Heart right ventricle (tissue), 16 donors: Measurements from ENCODE around the gene CLIC3. TPM values are rescaled to one million over a fixed set of nuclear protein-coding genes. Genes with fewer than 3 reads are reported as not detected.

ENCODE experiments used
- ATAC-seq, 8 donors: fragments of 200-7000 bp; cut with Tn5 transposase; one replicate each; pipeline ENCODE4 v1.9.1; 2020; ENCODE audit warnings: mild to moderate bottlenecking in 8 of 8, moderate library complexity in 8 of 8, moderate number of reproducible peaks in 1 of 8
- DNase-seq, 2 donors: peaks; one replicate each; pipeline ENCODE4 v3.0.0-alpha.2; 2020
- H3K27ac ChIP-seq, 10 donors: fragments of 200-600 bp; sonication (generic) in 2 of 10; one replicate each; pipeline versions ENCODE4 v1.5.0 to v1.8.0; 2020 to 2022; ENCODE audit warnings: mild to moderate bottlenecking in 3 of 10
- H3K27me3 ChIP-seq, 7 donors: fragments of 200-600 bp; one replicate each; pipeline ENCODE4 v1.8.0; 2021 to 2022; ENCODE audit warnings: mild to moderate bottlenecking in 2 of 7
- H3K36me3 ChIP-seq, 9 donors: fragments of 200-600 bp; sonication (generic) in 1 of 9; one replicate each; pipeline versions ENCODE4 v1.5.0 to v1.8.0; 2020 to 2022; ENCODE audit warnings: mild to moderate bottlenecking in 2 of 9
- H3K4me1 ChIP-seq, 9 donors: fragments of 200-600 bp; sonication (generic) in 1 of 9; one replicate each; pipeline versions ENCODE4 v1.5.0 to v1.8.0; 2020 to 2022; ENCODE audit warnings: mild to moderate bottlenecking in 4 of 9
- H3K4me3 ChIP-seq, 10 donors: fragments of 200-600 bp; sonication (generic) in 2 of 10; one replicate each; pipeline versions ENCODE4 v1.5.0 to v1.8.0; 2020 to 2022; ENCODE audit warnings: mild to moderate bottlenecking in 7 of 10, moderate library complexity in 2 of 10
- H3K9me3 ChIP-seq, 11 donors: fragments of 200-600 bp in 10 of 11; sonication (generic) in 2 of 11; one replicate each; pipeline versions ENCODE4 v1.5.0 to v1.8.0; 2013 to 2022; ENCODE audit warnings: mild to moderate bottlenecking in 2 of 11, control low read depth in 1 of 11, moderate library complexity in 1 of 11
- WGBS, 2 donors: extraction: QIAGEN DNeasy Blood & Tissue Kit; methylation state at CpG; one replicate each; pipeline ENCODE4 v1.1.7; 2013; ENCODE audit warnings: inconsistent platforms in 1 of 2; 5-methylcytosine and 5-hydroxymethylcytosine counted together
- intact Hi-C, 10 donors: fragments of 100-400 bp; cut with DNase I; formaldehyde crosslinking; loops; one replicate each; pipeline versions ENCODE4 v1.11.1 to v1.14.2; 2022
- polyA plus RNA-seq, 2 donors: library from polyadenylated mRNA; stranded (reverse); fragments of 200-250 nt; gene quantifications; one replicate each; pipeline ENCODE4 v1.2.3, GENCODE V29; 2013
- total RNA-seq, 10 donors: library from RNA; stranded (reverse); fragmentation: NEBNext Ultra II Directional in 3 of 10; extraction: Animal tissue kit (Norgen Biotek cat#: 25700) in 3 of 10; gene quantifications; one replicate each; pipeline versions ENCODE4 v1.2.1 to v1.2.4, GENCODE V29; 2021 to 2023
- TF ChIP-seq, protein P1 (sequence below), 9 donors: fragments of 200-600 bp; sonication (generic) in 2 of 9; IDR thresholded peaks; one replicate each; pipeline versions ENCODE4 v1.5.0 to v1.8.0; 2021 to 2022; ENCODE audit warnings: antibody characterized with exemption in 9 of 9, mild to moderate bottlenecking in 5 of 9, moderate library complexity in 1 of 9
- donor health status: Arrhythmogenic right ventricular cardiomyopathy.
- donor health status: ischemic (EF 13 %, LVEDD 7.1; RV severe dilation, severe dysfunction).
- donor health status: healthy with polysubstance abuse.
- donor health status: DM: no; HTN: yes; CAD: no.
- donor health status: DM: no; HTN: no; CAD: no.
- donor health status: ischemic (EF 25% LVEDD 6.9; RV normal size, moderate dysfunction).
- donor health status: ischemic (EF 25% LVEDD 5.7; RV mildly dilated, moderate dysfunction).
- donor health status: healthy.
- donor health status: DM: yes; HTN: yes; CAD: no.
- donor health status: Ischemic cardiomyopathy.
- donor health status: ischemic (EF 35%, LVEDD 5.7; RV mildly dilated, moderate dysfunction).
- donor health status: nonischemic (EF 11% LVEDD 7.7; RV severe dilation, severe dysfunction).
- donor health status: DM: yes; HTN: yes; CAD: no.
- donor health status: PGD.
- donor health status: ischemic (EF 29% LVEDD 5.4; RV normal size, mild dysfunction).
- donor health status: nonischemic (EF 23%, LVEDD 6.1; RV moderate dilation, normal function).

CLIC3 gene
- total and polyA plus RNA-seq, 12 donors, result 0.46 to 21.4 (median 3.2) TPM

DNA sequence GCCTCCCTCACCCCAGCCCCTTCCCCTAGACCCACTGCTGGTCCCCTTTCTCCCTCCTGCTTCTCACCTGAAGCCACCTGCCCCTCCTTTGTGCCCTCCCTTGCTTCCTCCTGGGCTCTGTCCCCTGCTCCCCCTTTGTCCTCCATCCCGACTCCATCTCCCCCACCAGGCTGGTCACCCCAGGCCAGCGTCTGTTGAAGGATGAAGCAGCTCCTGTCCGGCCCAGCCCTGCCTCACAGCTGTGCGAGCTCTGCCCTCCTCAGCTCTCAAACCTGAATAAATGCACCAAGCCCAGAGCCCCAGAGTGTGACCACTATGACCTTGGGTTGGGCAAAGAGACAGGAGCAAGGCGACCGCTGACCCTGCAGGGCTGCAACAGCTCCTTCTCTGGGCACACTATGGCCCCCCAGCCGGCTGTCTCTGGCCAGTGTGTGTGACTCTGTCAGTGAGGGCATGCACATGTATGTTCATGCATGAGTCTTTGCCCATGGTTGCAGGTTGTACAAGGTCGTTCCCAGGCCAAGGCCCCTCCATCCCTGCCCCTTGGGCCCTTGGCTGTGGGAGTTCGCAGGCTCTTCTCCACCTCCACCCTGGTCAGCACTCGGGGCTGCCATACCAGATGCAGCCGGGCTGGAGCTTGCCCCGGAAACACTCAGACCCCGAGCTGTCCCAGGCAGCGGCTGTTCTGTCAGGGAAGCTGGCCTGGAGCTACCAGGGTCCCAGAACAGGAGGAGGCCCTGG is 41.0 kb downstream of the CLIC3 start:
- Histone ChIP-seq H3K27ac (no peak overlapping the region), H3K36me3 (no peaks in the 10 kb centered on the region), H3K4me3 (no peak overlapping the region), H3K9me3 (no peaks in the 10 kb centered on the region), H3K4me1 (peaks cover 3 to 27% (median 7%) of the 10 kb centered on the region in 9 donors), H3K27me3 (no peaks in the 10 kb centered on the region)
- TF ChIP-seq, protein P1, sequence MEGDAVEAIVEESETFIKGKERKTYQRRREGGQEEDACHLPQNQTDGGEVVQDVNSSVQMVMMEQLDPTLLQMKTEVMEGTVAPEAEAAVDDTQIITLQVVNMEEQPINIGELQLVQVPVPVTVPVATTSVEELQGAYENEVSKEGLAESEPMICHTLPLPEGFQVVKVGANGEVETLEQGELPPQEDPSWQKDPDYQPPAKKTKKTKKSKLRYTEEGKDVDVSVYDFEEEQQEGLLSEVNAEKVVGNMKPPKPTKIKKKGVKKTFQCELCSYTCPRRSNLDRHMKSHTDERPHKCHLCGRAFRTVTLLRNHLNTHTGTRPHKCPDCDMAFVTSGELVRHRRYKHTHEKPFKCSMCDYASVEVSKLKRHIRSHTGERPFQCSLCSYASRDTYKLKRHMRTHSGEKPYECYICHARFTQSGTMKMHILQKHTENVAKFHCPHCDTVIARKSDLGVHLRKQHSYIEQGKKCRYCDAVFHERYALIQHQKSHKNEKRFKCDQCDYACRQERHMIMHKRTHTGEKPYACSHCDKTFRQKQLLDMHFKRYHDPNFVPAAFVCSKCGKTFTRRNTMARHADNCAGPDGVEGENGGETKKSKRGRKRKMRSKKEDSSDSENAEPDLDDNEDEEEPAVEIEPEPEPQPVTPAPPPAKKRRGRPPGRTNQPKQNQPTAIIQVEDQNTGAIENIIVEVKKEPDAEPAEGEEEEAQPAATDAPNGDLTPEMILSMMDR (IDR thresholded peaks at IDR 0.05), result no peak
- DNase-seq, result no peak
- 83 to 84% methylated on average over 14 of the region's 14 CpGs for WGBS, 2 donors
- intact Hi-C loops, result no loop called here
- ATAC-seq, result no peak

GRCh38 chr9:136954270-136955083 is 41.9 kb downstream of the CLIC3 start:
- Histone ChIP-seq H3K9me3 (no peaks in the 10 kb centered on the region), H3K27me3 (no peaks in the 10 kb centered on the region), H3K4me1 (peaks cover 7 to 34% (median 9%) of the 10 kb centered on the region in 9 donors), H3K36me3 (no peaks in the 10 kb centered on the region), H3K4me3 (no peak overlapping the region), H3K27ac (no peak overlapping the region)
- WGBS, 2 donors, result 87 to 88% methylated on average over 25 of the region's 25 CpGs
- TF ChIP-seq, protein P1 (IDR thresholded peaks at IDR 0.05), result no peak
- ATAC-seq (no peak), DNase-seq (peak in 1 of 2 donors; percentile 14)
- intact Hi-C loops, result no loop called here

- 83 to 85% methylated on average over 19 of the region's 19 CpGs for WGBS, 2 donors
- no peaks in the 10 kb centered on the region for H3K36me3 ChIP-seq
- H3K27me3 ChIP-seq, result no peaks in the 10 kb centered on the region
- TF ChIP-seq, protein P1 (IDR thresholded peaks at IDR 0.05), result no peak
- H3K9me3 ChIP-seq, result no peaks in the 10 kb centered on the region
- no peak for ATAC-seq
- intact Hi-C loops, result no loop called here
- peak in 1 of 2 donors; percentile 11 for DNase-seq
- H3K4me1 ChIP-seq, result peaks cover 13 to 40% (median 15%) of the 10 kb centered on the region in 9 donors
- no peak overlapping the region for H3K27ac ChIP-seq
- no peak overlapping the region for H3K4me3 ChIP-seq
These were observed 42.5 kb downstream of the CLIC3 start for GRCh38 chr9:136953771-136954269.
